Epithelial cell of prostate (primary cell): ENCODE measurements around the gene IL22.

ENCODE experiments used
- DNase-seq: peaks from one replicate; pipeline ENCODE4 v3.0.0-alpha.2; 2011; ENCODE audit warnings: low read depth, low spot score
- H3K27ac ChIP-seq: fragments of 450-650 bp; 2 replicates; pipeline ENCODE4 v1.5.1; 2017; ENCODE audit warnings: mild to moderate bottlenecking

IL22 gene

DNA sequence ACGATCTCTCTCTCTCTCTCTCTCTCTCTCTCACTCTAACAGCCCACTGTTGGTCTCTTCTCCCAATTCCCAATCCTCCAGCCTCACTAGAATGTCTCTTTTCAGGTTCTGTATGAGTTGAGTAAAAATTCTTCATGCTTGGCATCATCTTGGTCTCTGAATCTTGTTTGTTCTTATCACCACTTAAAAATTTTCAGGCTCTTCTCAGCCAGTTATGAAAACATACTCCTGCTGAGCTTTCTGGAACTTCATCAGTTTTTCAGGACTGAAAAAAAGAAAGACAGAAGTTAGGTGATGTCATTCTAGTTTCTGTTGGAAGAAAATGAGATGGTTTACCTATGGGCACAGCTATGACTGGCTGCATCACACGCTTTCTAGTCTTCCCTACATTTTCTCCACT, 11.5 kb upstream of the IL22 start:
- no peak overlapping the region for H3K27ac ChIP-seq
- DNase-seq = no peak

DNA sequence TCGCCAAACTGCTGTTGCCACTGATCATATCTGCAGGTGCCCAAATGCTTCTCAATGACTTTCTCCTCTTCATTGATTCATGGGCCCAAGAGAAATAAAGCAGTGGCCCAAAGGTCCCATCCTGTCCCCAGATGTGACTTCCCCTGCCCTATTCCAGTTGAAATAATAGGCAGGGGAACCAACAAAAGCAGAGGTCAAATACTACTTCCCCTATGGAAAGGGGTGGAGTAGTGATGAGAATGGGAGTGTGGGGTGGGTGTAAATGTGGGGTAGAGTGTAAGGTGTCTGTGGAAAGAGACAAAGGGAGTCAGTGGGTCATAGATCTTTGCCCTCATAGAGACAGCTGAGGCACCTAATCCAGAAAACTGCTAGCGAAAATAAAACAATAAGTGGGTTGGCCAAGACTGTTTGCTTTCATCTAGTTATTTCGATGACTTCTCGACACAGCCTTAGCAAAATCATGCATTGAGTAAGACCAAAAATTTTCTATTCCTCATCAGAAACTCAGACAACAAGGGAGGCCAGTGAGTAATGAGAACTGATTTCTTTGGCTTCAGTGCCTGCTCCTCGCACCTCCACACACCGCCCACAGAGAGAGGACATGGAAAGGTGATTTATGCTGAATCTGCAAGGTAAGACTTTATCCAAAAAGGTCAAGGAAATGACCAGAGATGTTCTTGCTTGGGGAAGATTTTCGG, 10.9 kb upstream of the IL22 start:
- no peak overlapping the region for H3K27ac ChIP-seq
- no peak for DNase-seq

DNA sequence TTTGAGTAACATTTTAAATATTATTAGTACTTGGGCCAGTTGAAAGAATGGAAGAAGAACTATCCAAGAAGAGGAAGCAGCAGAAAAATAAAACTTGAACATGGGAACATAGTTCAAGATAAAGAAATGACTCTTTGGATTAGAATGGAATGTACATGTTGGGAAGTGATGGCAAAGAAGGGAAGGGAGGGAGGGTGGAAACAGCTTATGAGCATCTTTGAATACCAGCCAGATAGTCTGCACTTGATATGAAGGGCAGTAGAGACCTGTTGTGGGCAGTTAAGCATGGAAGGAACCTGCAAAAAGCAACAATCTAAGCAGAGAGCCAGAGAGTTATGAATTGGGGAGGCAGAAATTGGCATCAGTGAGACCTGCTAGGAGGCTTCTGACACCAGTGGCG, 10.0 kb upstream of the IL22 start:
- H3K27ac ChIP-seq = no peak overlapping the region
- no peak for DNase-seq

DNA sequence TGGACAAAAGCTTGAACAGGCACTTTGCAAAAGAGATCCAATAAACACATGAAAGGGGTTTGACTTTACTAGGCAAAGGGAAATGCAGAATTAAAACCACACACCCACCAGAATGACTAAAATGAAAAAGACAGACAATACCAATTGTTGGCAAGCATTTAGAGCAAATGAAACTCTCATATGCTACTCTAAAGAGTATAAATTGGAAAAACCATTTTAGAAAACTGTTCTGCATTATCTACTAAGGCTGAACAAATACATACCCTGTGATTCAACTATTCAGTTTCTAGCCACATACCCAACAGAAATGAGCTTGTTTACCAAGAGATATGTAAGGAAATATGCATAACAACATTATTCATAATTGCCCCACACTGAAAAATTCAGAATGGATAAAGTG, 8.5 kb upstream of the IL22 start:
- DNase-seq = no peak
- no peak overlapping the region for H3K27ac ChIP-seq

DNA sequence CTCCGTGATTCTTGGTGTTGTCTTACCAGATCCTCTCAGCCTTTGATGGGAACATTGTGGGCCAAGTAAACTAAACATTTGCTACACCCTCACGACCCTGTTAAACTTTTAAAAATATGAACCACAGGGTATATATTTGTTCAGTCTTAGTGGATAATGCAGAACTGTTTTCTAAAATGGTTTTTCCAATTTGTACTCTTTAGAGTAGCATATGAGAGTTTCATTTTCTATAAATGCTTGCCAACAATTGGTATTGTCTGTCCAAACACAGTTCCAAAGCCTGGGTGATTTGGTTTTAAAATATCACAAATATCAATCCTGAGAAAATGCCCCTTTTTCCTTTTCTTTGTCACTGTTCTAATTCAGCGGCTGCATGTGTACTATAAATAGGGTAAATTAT, 6.7 kb upstream of the IL22 start:
- DNase-seq = no peak
- peak overlapping the region; percentile 78 for H3K27ac ChIP-seq

DNA sequence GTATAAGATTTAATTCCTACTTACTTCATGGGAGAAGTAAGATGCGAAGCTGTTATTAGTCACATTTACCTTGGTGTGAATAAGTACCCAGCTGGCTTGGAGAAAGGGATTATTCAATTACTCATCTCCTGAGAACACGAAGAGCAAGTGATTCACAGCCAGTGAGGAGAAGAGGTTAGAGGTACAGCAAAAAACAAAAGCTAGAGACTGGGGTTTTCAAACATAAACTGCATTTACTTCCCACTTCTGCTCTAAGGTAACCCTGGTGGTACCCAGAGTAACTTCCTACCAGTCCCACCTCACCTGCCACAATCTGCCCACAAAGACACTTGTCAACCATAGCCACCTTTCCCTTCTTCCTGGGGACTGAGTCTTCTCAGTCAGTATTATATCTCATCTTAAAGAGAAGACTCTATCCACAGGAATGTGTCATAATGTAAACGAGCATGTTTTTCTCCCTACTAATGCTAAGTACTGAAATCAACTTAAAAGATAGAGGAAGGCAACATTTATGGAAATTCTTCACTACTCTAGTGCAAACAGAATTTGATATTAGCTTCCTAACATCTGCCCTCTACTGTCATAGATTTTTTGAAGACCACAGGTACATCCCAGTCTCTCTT, 6.0 kb upstream of the IL22 start:
- peak; percentile 88 for DNase-seq
- peak overlapping the region; percentile 78 for H3K27ac ChIP-seq

DNA sequence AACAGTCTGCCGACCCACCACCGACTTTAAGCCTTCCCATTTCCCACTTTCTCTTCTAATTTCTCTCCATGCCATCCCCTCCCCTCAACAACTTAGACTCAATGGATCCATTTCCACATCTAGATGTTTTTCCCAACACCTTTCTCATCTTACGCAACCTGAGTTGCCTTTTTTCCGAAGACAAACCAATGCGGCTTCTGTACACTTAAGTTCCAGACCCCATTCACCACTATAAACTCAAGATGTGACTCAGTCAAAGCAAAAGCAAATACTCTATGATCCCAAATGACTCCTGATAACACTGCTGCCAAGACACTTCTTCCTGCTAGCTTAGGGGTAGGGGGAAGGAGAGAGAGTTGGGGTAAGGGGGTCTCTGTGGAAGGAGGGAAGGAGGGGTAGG, 1.3 kb downstream of the IL22 start:
- DNase-seq = no peak
- H3K27ac ChIP-seq = no peak overlapping the region

DNA sequence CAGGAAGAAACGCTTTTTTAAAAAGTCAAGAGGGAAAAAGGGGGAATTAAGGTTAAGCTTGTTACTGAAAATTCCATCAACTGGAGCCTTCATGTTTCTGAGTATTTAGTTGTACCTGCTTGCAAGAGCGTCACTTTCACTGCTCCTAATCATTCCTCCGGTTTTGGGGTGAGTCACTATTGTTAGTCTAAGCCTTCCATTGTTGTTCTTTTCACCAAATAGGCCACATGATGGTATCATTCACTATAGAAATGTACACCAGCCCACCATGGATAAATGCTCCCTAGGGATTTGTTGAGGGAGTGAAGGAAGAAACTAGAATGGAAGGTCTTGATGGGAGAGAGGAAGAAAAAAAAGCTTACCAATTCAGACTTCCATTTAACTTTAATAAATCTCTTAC, 3.0 kb downstream of the IL22 start:
- no peak for DNase-seq
- H3K27ac ChIP-seq = no peak overlapping the region

DNA sequence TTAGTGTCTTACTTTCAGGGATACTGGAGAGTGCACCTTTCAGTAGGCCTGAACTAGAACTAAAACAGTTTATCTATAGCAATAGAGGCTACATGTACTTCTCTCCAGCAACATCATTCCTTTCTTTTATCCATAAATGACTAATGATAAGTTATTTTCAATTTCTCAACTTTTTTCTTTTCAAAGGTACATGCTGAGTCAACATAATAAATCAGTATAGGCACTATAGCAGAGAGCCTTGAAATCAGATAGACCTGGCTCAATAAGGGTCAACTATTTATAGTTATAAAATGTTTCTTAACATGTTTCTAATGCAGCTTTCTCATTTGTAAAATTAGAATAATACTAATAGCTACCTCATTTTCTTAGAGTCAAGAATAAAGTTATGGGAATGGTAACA, 5.6 kb downstream of the IL22 start:
- no peak overlapping the region for H3K27ac ChIP-seq
- DNase-seq = no peak

DNA sequence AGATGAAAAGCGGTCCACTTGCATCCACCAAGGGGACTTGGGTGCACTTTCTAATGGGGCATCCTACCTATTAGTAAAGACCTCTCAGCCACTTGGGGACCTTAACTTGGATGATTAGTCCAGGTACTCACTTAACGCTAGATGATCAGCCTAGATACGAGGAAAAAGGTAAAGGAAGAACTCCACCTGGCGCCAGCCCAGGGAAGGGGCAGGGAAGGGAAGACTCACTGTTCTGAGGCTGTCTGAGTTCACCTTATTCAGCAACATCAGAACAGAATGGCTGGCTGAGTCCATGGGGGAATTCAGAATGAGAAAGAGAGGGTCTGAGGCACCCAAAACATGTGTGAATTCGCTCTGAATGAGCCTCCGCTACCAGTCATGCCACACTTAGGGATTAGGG, 7.1 kb downstream of the IL22 start:
- no peak overlapping the region for H3K27ac ChIP-seq
- DNase-seq = no peak

DNA sequence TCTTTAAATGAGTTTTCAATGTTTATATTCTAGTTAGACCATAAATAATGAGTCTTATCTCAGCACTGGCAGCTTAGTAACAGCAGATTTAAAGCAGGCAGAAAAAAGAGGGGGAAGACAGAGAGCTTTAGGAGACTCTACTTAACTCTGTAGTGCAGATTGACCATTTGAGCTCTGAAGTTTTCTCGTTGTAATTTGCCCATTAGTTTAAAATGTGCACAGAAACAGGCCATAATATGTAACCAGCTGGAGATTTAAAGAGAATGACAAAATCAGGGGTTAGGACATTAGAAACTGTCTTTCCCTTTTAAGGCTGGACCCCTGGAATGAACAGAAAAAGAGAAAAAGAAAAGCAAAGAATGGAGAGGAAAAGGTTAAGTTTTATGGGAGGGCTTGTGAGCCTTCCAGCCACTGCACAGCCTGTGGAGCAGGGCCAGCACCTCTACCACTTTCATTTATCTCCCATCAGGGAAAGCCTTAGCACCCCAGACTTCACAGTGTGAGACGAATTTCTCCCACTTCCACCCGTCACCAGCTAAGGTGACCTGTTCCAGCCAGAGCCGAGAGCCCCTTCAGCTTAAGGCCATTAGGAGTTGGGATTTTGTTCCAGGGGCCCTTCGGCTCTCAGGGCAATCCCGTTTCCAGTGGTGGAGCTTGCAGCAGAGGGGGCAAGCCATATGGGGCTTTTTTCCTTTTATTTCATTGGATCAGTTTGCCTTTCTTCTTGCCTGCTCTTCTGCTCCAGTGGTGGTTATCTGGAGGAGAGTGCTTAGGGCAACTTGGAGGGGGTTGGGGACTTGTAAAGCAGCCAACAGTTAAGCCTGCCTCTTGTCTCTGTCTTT, 8.0 kb downstream of the IL22 start:
- H3K27ac ChIP-seq = no peak overlapping the region
- no peak for DNase-seq

DNA sequence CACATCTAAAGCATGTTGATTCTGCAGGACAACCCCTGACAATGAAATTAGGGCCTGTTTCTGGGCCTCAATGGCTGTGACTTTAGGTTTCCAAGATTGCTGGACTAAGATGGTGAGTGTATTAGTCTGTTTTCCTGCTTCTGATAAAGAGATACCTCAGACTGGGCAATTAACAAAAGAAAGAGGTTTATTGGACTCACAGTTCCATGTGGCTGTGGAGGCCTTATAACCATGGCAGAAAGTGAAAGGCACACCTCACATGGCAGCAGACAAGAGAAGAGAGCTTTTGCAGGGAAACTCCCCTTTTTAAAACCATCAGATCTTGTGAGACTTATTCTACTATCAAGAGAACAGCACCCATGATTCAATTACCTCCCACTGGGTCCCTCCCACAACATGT, 10.6 kb downstream of the IL22 start:
- no peak overlapping the region for H3K27ac ChIP-seq
- no peak for DNase-seq

DNA sequence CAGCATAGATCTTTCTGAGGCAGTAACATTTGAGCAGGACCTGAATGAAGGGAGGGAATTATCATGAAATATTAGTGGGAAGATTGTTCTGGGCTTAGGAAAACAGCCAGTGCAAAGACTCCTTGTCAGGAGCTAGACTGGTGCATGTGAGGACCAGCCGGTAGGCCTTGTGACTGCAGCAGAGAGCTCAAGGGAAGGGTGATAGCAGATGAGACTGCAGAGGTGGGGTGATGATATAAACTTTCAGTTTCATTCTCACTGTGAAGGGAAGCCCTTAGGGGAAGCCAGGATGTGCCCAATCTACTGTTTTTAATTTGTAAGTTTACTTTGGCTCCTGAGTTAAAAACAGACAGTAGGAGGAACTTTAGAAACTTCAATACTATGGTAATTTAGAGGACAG, 12.4 kb downstream of the IL22 start:
- DNase-seq = no peak
- no peak overlapping the region for H3K27ac ChIP-seq

DNA sequence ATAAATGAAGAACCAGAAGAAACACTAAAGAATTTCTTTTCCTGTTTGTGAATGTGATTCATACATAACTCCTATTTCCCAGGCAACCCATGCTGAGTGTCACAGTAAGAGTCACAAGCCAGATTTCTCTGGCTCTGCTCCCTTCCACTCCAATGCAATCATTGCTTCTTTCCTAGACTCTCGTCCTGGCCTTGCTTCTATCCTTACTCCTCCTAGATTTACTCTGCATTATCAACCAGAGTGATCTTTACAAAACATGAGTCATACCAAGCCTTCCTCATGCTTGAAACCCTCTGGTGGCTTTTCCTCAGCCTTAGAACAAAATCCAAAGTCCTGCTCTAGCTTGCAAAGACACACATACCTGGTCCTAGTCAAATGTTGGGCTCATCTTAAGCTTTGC, 13.3 kb downstream of the IL22 start:
- peak overlapping the region; percentile 45 for H3K27ac ChIP-seq
- DNase-seq = no peak

DNA sequence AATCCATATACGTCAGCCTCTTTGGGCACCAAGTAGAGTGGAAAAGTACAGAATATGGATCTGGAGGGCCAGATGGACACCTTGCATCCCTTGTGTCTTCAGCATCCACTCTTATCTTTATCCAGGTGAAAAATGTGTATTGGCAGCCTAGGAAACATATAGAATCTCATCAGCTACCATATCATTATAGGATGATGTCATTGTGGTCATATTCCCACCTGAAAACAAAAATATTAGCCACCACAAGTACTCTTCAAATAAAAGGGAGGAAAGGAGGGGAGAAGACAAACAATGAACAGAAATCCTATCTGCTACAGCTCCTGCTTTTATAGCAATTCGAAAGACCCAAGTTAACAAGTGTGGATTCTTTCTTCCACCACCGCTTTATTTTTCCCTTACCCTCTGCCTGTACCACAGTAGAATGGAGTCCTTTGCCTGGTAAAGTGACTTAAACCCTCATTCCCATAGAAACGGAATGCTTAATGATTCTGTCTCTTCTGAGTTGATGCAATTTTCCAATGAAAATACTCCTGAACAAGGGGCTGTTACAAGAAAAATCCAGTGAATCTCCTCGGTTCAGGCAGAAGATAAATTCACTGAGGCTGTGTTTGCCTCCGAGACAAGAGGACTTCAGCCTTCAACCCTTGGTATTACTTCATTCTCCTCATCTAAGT, 14.0 kb downstream of the IL22 start:
- peak overlapping the region; percentile 45 for H3K27ac ChIP-seq
- no peak for DNase-seq

DNA sequence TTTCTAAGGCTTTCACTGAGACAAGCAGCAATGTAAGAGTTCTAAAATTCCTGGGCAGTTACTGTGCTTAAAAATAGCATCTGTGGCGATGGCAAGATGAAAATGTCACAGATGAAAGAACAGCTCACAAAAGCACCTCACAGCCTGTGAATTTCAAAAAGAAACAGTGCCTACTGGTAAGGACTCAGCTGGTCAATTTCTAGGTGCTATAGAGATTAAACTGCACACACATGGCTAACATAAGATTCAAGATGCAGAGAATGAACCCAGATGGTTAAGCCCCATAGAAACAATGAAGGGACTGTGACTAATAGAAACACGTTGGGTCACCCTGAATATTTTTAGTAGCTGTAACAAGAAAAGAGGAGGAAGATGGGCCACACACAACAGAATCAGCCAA, 15.8 kb downstream of the IL22 start:
- no peak overlapping the region for H3K27ac ChIP-seq
- no peak for DNase-seq

DNA sequence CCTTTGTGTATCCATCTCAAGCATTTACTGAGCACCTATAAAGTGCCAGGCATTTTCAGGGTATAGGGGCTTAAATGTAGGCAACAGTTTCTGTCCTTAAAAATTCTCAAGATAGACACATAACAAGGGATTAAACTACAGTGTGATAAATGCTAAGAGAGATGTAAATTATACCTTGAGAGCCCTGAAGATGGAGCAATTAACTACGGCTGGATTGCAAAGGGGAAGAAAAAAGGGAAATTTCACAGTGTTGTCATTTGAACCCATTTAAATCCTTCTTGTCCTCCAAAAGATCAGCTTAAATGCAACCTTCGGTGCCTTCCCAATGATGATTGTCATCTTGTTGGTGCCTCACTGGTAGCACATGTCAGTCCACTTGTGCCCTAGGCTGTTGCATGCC, 16.3 kb downstream of the IL22 start:
- no peak for DNase-seq
- H3K27ac ChIP-seq = no peak overlapping the region

DNA sequence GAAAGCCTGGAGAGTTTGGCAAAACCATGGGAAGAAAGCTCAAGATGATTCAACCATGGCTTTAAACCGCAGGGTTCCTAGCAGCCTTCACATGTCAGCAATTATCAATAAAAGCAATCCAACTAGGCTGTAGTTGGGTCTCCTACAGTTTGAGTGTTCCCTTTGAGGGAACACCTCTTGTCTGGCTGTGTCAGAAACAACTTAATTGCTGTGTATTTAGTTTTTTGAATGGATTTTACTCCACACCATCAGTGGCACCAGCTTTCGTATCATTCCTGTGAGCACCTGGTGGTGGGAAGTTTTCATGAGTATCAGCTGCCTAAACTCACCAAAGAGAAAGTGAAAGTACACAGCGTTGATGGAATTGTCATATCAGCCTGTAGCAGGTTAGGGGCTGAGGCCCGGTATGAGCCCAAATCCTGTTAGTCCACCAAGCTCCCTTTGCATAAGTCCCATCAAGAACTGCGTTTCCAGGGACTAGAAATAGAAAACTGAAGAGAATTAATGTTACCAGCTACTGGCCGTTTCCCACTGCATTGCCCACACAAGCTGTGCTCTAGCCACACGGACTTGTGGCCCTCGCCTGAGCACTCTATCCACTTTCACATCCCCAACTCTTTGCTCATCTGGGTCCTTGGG, 16.9 kb downstream of the IL22 start:
- H3K27ac ChIP-seq = no peak overlapping the region
- DNase-seq = no peak

DNA sequence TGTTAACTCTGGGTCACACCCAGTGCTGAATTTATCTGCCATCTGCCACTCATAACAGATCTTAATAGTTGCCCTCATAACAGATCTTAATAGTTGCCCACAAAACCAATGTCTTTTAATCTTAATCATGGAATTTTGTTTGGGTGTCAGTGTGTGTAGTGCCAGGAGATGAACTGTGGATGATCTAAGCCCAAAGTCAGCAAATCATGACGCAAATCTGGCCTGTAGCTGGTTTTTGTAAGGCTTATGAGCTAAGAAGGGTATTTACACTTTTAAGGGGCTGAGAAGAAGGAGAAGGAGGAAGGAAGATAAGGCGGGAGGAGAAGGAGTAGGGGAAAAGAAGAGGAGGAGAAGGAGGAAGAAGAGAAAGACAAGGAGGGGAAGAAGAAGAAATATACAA, 17.8 kb downstream of the IL22 start:
- no peak overlapping the region for H3K27ac ChIP-seq
- no peak for DNase-seq

DNA sequence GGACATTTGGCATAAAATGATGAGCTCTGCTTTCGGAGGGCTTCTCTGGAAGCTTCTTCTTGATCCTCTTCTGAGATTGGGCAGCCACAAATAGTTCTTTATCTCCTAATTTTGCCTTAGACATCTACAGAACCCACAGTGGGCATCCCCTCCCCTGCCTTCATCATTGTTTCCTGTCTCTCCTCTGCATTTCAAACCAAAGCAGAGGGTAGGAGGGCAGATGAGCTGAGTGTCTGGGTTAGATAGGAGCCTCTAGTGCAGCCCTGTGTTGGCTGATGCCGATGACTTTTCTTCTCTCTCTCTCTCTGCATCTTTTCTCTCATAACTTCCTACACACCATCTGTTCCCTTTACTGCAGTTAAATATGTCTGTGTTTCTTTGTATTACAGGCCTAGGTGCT, 19.3 kb downstream of the IL22 start:
- no peak overlapping the region for H3K27ac ChIP-seq
- DNase-seq = no peak

DNA sequence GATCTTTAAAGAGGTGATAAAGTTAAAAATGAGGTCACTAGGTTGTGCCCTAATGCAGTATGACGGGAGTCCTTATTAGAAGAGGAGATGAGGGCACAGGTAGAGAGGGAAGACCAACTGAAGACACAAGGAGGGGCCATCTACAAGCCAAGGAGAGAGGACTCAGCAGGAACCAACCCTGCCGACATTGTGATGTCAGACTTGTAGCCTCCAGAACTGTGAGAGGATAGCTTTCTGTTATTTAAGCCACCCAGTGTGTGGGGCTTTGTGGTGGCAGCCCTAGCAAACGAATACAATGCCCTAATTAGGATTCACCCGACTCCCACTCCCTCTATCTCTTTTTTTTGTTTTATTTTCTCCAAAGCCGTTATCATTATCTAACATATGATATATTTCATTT, 19.9 kb downstream of the IL22 start:
- no peak overlapping the region for H3K27ac ChIP-seq
- DNase-seq = no peak
